ENCODE measurements around the gene ZXDB. TPM values are rescaled to one million over a fixed set of nuclear protein-coding genes. Genes with fewer than 3 reads are reported as not detected.
"Not testable (repeated sequence)": the region's sequence is repeated elsewhere in the genome, so short reads cannot be mapped to it uniquely, and the experiment has no call there.

Gene ZXDB
- total and polyA plus RNA-seq, 2 donors (not counting 3 experiments of a cell fraction or from before 2014, with no cell fraction given) = 6.3 to 8.4 TPM

DNA sequence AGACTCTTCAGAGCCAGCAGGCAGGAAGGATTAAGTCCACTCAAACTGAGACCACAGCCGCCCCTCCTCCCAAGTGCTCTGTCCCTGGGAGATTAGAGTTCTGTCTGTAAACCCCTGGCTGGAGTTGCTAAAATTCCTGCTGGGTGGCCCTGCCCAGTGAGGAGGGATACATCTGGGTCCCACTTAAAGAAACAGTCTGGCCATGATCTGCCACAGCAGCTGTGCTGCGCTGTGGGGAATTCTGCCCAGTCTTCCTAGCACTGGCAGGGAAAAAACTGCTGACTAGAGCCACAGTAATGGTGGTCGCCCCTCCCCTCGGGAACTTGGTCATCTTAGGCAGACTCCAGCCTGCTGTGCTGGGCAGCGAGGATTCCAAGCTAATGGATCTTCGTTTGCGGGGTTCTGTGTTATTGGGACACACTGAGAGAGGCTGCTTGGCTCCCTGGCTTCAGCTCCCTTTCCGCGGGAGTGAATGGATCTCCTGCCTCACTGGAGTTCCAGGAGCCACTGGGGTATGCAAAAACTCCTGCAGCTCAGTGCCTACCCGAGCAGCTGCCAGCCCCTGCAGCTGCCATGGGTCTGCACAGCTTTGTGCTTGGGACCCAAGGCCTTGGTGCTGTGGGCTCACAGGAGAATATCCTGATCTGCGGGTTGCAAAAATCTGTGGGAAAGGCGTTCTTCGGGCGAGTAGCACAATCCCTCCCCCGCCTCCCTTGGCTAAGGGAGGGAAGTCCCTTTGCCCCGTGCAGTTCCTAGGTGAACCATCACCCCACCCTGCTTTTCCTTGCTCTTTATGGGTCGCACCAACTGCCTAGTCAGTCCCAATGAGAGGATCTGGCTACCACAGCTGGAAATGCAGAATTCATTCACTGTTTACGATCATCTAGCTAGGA, 15.7 kb downstream of the ZXDB start:
- Histone ChIP-seq H2AFZ (ENCODE audit: low read depth, low read length) (no peak overlapping the region), H3K9me1 (replicated peaks; ENCODE audit: control insufficient read depth, extremely low read depth, insufficient read depth, low read length) (no peaks in the 10 kb centered on the region), H3K27ac (ENCODE audit: insufficient read depth, low read depth, low read length) (no peak overlapping the region), H3K4me2 (ENCODE audit: insufficient read depth, low read length) (no peak overlapping the region), H3K79me2 (ENCODE audit: control insufficient read depth, insufficient read depth, low read length) (no peaks in the 10 kb centered on the region), H3K4me1 (ENCODE audit: control insufficient read depth, extremely low read depth, insufficient read depth, low read length) (no peaks in the 10 kb centered on the region), H3K27me3 (ENCODE audit: control insufficient read depth in 2 of 2, insufficient read depth in 2 of 2, low read length in 2 of 2) (no peaks in the 10 kb centered on the region), H3K9ac (replicated peaks; ENCODE audit: extremely low read depth, insufficient read depth, low read length) (no peak overlapping the region), H3K36me3 (ENCODE audit: control insufficient read depth in 2 of 2, extremely low read depth in 1 of 2, insufficient read depth in 2 of 2, low read length in 2 of 2) (no peaks in the 10 kb centered on the region), H3K4me3 (replicated peaks in 1 of 3; ENCODE audit: insufficient read depth in 1 of 3, low read depth in 1 of 3, low read length in 3 of 3) (no peak overlapping the region), H4K20me1 (replicated peaks; ENCODE audit: control insufficient read depth, extremely low read depth, insufficient read depth, low read length) (no peaks in the 10 kb centered on the region), H3K9me3 (replicated peaks; ENCODE audit: control insufficient read depth, insufficient read depth, low read length) (no peaks in the 10 kb centered on the region)
- TF ChIP-seq, protein P1, sequence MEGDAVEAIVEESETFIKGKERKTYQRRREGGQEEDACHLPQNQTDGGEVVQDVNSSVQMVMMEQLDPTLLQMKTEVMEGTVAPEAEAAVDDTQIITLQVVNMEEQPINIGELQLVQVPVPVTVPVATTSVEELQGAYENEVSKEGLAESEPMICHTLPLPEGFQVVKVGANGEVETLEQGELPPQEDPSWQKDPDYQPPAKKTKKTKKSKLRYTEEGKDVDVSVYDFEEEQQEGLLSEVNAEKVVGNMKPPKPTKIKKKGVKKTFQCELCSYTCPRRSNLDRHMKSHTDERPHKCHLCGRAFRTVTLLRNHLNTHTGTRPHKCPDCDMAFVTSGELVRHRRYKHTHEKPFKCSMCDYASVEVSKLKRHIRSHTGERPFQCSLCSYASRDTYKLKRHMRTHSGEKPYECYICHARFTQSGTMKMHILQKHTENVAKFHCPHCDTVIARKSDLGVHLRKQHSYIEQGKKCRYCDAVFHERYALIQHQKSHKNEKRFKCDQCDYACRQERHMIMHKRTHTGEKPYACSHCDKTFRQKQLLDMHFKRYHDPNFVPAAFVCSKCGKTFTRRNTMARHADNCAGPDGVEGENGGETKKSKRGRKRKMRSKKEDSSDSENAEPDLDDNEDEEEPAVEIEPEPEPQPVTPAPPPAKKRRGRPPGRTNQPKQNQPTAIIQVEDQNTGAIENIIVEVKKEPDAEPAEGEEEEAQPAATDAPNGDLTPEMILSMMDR (IDR thresholded peaks at IDR 0.05; ENCODE audit: extremely low read depth in 1 of 2, insufficient read depth in 1 of 2, low read depth in 1 of 2, low read length in 2 of 2) = no peak
- no peak for TF ChIP-seq MYC (IDR thresholded peaks at IDR 0.05; ENCODE audit: low read depth, low read length)
- TF ChIP-seq, protein P2, sequence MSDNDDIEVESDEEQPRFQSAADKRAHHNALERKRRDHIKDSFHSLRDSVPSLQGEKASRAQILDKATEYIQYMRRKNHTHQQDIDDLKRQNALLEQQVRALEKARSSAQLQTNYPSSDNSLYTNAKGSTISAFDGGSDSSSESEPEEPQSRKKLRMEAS (IDR thresholded peaks at IDR 0.05; ENCODE audit: insufficient read depth, insufficient read length) = no peak
- no peak for TF ChIP-seq POLR2AphosphoS5 (IDR thresholded peaks at IDR 0.05; ENCODE audit: insufficient read depth, low read depth, low read length)
- TF ChIP-seq EZH2 (IDR thresholded peaks at IDR 0.05; ENCODE audit: borderline replicate concordance, low read depth, low read length, severe bottlenecking) = no peak
- TF ChIP-seq FOS (IDR thresholded peaks at IDR 0.05; ENCODE audit: borderline replicate concordance, insufficient read depth, low read length) = no peak
- no peak for TF ChIP-seq GATA2 (IDR thresholded peaks at IDR 0.05; ENCODE audit: insufficient read depth, insufficient read length, low read depth, low read length)
- TF ChIP-seq JUN (IDR thresholded peaks at IDR 0.05; ENCODE audit: borderline replicate concordance, insufficient read depth, insufficient read length, low read depth) = no peak
- no peak for TF ChIP-seq POLR2A (IDR thresholded peaks at IDR 0.05; ENCODE audit: low read depth, low read length)
- ChIA-PET POLR2A (no interaction called here), CTCF (no interaction called here)
- FAIRE-seq = no peak
- DNase-seq (ENCODE audit: low read depth, low spot score) = no peak
- dilution Hi-C loops (cut with MboI; ENCODE audit: extremely low pct_ligation_motif_present, low sequenced_read_pairs) = no loop called here
- intact Hi-C loops (cut with micrococcal nuclease) = no loop called here
- no TSS peak for BruUV-seq (replicated peaks)

DNA sequence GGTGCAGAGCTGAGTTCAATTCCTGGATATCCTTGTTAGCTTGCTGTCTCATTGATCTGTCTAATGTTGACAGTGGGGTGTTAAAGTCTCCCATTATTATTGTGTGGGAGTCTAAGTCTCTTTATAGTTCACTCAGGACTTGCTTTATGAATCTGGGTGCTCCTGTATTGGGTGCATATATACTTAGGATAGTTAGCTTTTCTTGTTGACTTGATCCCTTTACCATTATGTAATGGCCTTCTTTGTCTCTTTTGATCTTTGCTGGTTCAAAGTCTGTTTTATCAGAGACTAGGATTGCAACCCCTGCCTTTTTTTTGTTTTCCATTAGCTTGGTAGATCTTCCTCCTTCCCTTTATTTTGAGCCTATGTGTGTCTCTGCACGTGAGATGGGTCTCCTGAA, 21.5 kb downstream of the ZXDB start:
- H3K9me1 ChIP-seq (replicated peaks; ENCODE audit: control insufficient read depth, extremely low read depth, insufficient read depth, low read length); dilution Hi-C loops (cut with MboI; ENCODE audit: extremely low pct_ligation_motif_present, low sequenced_read_pairs); DNase-seq (ENCODE audit: low read depth, low spot score); H3K9me3 ChIP-seq (replicated peaks; ENCODE audit: control insufficient read depth, insufficient read depth, low read length); H2AFZ ChIP-seq (ENCODE audit: low read depth, low read length); H3K9ac ChIP-seq (replicated peaks; ENCODE audit: extremely low read depth, insufficient read depth, low read length); H3K4me3 ChIP-seq (replicated peaks in 1 of 3; ENCODE audit: insufficient read depth in 1 of 3, low read depth in 1 of 3, low read length in 3 of 3); H3K79me2 ChIP-seq (ENCODE audit: control insufficient read depth, insufficient read depth, low read length); H3K4me2 ChIP-seq (ENCODE audit: insufficient read depth, low read length); POLR2A ChIA-PET; FAIRE-seq; intact Hi-C loops (cut with micrococcal nuclease); H3K4me1 ChIP-seq (ENCODE audit: control insufficient read depth, extremely low read depth, insufficient read depth, low read length); H3K27me3 ChIP-seq (ENCODE audit: control insufficient read depth in 2 of 2, insufficient read depth in 2 of 2, low read length in 2 of 2); H4K20me1 ChIP-seq (replicated peaks; ENCODE audit: control insufficient read depth, extremely low read depth, insufficient read depth, low read length); H3K36me3 ChIP-seq (ENCODE audit: control insufficient read depth in 2 of 2, extremely low read depth in 1 of 2, insufficient read depth in 2 of 2, low read length in 2 of 2); BruUV-seq (replicated peaks); H3K27ac ChIP-seq (ENCODE audit: insufficient read depth, low read depth, low read length): not testable (repeated sequence)
- CTCF ChIA-PET = interaction anchor here (1.1 kb wide), 1 partner anchor 14 kb away, joined by 3 read pairs; no protein-coding TSS in a partner anchor
